ENCODE measurements around the gene TSEN34.
"Not testable (repeated sequence)": the region's sequence is repeated elsewhere in the genome, so short reads cannot be mapped to it uniquely, and the experiment has no call there.

TSEN34 gene

DNA sequence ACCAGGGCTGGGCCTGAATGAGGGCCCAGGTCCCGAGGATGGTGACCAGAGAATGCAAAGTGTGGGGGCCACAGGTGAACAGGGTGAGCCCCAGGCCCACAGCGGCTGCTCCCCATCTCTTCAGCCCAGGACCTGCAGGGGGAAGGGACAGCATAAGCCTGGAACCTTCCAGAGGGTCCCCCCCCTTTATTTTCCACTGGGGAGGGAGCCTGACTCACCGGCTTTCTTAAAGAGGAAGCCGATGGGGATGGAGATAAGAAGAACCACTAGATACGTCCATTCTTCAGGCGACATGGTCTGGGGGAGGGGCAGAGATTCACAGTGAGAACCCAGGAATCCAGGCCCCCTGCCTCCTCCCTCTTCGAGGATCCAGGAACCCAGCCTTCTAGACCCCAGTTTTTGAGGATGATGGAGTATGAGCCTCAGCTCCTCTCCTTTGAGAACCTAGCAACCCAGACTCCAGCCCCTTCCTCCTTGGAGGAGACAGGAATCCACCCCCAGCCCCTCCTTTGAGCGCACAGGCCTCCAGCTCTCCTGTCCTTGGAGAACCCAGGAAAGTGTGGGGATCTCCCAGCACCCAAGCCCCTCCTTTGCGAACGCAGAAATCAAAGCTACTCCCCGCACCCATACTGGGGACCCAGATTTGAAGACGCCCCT is 2.8 kb upstream of the TSEN34 start:
- DNase-seq (ENCODE audit: low read depth in 2 of 2) = no peak

- DNase-seq (ENCODE audit: low read depth in 2 of 2) = no peak
Observed at GRCh38 chr19:54189145-54189734, 1.9 kb upstream of the TSEN34 start, which contains the start of gene MBOAT7. Gene MBOAT7 (minus strand): TSS chr19:54189580. CDS start chr19:54188508, 1,072 bp downstream.

DNA sequence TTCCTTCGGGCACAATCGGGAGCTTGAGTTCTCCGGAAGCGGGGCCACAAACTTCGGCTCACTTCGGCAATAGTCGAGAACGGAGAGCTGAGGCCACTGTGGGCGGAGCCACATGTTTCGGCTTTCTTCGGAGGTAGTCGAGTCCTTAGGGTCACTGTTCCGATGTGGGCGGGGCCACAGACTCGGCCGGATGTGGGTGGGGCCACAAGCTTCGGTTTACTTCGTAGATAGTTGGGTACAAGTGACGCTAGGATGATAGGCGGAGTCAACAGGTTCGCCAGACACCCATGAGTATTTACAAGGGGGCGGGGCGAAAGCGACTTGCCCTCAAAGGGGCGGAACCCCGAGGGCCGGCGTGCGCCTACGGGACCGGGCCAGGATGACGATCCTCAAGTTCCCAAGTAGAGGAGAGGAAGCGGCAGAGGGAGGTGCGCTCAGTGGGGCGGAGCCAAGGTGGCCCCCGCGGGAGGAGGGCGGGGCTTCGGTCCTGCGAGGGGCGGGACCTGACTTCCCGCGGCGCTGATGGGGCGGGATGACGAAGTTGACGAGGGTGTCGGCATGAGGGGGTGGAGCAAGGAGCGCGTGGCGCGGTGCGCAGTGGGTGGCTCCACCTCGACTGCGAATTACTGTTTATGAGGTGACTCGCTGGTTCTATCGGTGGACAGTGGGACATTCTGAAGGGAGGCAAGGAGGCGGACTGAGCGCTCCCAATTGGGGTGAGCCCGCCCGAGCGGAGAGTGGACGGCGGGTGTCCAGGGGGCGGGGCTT is 1.2 kb upstream of the TSEN34 start:
- peak; percentile 100 for DNase-seq (ENCODE audit: low read depth in 2 of 2)

DNA sequence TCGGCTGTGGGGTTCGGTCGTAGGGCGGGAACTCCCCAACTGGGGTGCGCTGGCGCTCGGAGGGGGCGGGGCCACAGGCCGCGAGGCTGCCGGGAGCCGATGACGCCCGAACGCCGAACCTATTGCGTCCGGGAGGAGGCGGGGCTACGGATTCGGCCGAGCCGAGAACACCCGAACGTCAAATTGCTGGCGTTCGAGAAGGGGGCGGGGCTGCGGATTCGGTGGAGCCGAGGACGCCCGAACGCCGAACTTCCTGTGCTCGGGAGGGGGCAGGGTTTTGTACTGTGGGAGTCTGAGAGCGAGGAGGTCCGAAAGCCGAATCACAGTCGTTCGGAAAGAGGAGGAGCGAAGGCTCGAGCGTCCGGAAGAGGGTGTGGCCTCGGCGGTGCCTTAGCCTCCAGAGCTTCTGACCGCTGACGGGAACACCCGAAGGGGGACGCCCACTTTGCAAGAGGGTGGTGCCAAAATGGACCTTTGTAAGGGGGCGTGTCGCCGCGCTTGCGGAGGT is 551 bp upstream of the TSEN34 start:
- DNase-seq (ENCODE audit: low read depth in 2 of 2) = peak; percentile 99

GRCh38 chr19:54191811-54192453 is 824 bp downstream of the TSEN34 start:
- DNase-seq (ENCODE audit: low read depth in 2 of 2) = no peak

GRCh38 chr19:54193011-54193410 is 1.9 kb downstream of the TSEN34 start:
- DNase-seq (ENCODE audit: low read depth in 2 of 2) = no peak

GRCh38 chr19:54194463-54194862 is 3.4 kb downstream of the TSEN34 start:
- not testable (repeated sequence) for DNase-seq (ENCODE audit: low read depth in 2 of 2)

DNA sequence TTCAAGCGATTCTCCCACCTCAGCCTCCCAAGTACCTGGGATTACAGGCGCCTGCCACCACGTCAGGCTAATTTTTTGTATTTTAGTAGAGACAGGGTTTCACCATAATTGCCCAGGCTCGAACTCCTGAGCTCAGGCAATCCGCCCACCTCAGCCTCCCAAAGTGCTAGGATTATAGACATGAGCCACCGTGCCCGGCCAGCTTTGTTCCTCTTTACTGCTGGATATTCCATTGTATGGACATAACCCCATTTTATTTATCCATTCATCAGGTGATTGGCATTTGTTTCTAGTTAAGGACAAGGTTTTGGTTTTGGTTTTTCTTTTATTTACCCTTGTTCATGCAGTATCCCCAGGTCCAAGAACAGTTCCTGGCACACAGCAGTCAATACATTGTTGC is 5.4 kb downstream of the TSEN34 start:
- no peak for DNase-seq (ENCODE audit: low read depth in 2 of 2)

- DNase-seq (ENCODE audit: low read depth in 2 of 2) = no peak
Observed at GRCh38 chr19:54197121-54197520, 6.0 kb downstream of the TSEN34 start.

- no peak for DNase-seq (ENCODE audit: low read depth in 2 of 2)
Observed at GRCh38 chr19:54199401-54199800, 8.3 kb downstream of the TSEN34 start.

DNA sequence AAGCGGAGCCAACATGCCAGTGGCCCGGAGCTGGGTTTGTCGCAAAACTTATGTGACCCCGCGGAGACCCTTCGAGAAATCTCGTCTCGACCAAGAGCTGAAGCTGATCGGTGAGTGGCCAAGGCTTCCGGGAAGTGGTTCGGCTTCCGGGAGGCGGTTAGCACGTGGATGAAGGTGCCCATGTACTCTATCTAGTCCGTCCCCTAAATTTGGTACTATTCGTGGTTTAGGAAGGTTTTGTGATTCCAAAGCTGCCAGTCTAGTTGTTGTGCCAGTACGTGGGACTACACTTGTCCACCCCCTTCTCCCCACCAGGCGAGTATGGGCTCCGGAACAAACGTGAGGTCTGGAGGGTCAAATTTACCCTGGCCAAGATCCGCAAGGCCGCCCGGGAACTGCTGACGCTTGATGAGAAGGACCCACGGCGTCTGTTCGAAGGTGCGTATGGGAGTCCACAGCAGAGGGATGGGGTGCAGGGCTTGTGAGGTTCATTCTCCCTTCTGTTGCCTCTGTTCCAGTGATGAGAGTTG is 10.1 kb downstream of the TSEN34 start:
- DNase-seq (ENCODE audit: low read depth in 2 of 2) = no peak

GRCh38 chr19:54201980-54202379 is 10.9 kb downstream of the TSEN34 start:
- DNase-seq (ENCODE audit: low read depth in 2 of 2) = no peak

GRCh38 chr19:54203151-54203611 is 12.1 kb downstream of the TSEN34 start:
- no peak for DNase-seq (ENCODE audit: low read depth in 2 of 2)

GRCh38 chr19:54204767-54205468 is 13.8 kb downstream of the TSEN34 start:
- DNase-seq (ENCODE audit: low read depth in 2 of 2) = no peak

DNA sequence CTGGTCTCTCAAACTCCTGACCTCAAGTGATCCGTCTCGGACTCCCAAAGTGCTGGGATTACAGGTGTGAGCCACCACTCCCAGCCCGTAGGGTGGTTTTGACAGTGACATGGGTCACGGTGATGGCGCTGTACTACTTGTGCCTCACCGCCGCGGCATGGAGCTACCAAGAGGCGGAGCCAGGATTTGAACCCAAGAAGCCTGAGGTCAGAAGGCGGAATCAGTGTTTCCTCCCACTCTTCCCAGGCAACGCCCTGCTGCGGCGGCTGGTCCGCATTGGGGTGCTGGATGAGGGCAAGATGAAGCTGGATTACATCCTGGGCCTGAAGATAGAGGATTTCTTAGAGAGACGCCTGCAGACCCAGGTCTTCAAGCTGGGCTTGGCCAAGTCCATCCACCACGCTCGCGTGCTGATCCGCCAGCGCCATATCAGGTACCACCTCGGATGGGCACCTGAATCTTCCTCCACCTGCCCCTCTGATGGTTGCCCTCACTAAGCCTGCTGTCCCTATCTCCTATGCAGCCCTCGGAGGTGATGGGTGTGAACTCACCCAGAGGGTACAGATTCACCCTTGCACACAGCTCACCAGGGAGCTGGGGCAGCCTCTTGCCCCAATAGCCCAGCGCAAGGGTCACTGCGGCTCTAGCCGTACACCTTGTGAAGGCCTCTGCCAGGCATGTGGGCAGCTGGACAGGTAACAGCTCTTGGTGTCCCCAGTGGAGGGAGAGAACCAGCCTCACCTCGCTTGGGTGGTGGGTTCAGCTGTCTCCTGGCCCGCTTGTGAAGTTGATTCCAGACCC is 15.1 kb downstream of the TSEN34 start:
- DNase-seq (ENCODE audit: low read depth in 2 of 2) = no peak

DNA sequence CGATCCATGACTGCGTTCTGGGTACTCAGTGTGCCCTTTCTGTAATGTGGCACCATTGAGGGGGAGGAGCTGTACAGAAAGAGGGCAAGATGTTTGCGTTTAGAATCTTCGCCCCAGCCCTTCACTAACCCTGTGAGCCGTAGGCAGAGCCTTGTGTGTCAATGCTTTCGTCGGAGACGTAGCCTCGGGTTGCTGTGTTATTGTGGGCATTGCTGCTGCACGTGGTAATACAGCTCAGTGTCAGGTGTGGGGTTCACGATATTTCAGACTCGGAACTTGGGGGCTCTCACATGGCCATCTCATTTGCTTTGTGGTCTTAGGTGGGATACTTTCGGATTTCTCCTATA is 15.7 kb downstream of the TSEN34 start:
- DNase-seq (ENCODE audit: low read depth in 2 of 2) = no peak

DNA sequence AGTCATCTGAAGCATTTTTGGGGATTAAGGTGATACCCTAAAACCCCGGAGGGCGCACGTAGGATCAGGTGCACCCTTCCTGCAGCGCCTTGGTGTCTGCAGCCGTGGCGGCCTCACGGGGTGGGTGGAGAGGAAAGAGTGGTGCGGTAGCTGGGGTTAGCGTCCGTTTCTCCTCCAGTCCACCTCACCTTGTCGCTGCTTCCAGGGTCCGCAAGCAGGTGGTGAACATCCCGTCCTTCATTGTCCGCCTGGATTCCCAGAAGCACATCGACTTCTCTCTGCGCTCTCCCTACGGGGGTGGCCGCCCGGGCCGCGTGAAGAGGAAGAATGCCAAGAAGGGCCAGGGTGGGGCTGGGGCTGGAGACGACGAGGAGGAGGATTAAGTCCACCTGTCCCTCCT is 16.1 kb downstream of the TSEN34 start:
- DNase-seq (ENCODE audit: low read depth in 2 of 2) = not testable (repeated sequence)

DNA sequence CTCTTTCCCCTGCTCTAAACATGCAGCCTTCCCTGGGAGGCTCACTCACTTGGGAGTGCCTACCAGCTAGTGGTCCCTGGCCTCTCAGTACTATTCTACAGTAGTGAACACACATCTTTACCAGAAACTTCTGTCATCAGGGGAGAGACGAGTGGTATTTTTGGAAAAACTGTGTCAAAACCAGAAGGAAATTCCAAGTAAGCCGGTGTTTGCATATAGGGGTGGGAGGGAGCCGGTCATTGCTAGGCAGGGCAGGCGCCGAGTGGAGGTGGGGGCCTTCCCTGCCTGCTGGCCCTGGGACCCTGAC is 16.5 kb downstream of the TSEN34 start:
- DNase-seq (ENCODE audit: low read depth in 2 of 2) = no peak

DNA sequence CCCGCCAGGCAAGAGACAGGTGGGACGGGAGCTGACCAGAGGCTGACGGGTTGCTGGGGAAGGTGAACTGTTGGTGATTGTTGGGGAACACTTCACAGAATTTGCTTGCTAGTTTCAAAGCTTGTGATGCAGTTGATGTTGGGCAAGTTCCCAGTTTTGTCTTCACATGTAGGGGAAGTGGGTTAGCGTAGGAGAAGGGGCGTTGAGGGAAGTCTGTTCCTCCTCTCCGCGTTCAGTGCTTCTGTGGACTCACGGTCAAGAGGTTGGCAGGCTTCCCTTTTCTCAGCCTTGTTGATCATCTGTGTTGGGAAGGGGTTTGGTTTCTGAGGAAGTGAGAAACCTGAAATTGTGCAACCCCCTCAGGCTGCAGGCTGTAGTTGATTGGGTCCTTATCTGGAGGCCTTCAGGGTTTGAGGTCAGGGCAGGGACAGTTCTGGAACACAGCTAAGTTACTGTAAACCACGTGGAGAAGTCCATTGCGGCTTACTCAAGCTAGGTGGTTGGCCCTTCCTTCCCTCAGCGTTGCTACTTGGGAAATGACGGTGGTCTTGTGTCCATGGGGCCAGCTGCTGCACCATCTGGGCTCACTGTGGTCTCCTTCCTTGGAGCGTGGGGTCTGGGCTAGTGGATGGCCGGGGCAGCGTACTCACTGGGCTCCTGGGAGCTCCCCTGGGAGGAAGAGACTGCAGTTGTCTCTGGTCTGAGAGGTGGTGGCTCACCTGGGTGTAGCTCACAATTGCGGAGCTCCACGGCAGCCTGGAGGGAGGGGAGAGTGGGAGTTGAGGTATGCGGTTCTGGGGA is 17.1 kb downstream of the TSEN34 start:
- no peak for DNase-seq (ENCODE audit: low read depth in 2 of 2)

GRCh38 chr19:54208784-54209057 is 17.6 kb downstream of the TSEN34 start:
- DNase-seq (ENCODE audit: low read depth in 2 of 2) = no peak

All from fibroblast of skin of left biceps (primary cell).